GM12873 (cell line): ENCODE results near the gene ANKRD33B.

Experiments used
- CTCF ChIP-seq: IDR thresholded peaks from 2 replicates; pipeline ENCODE4 v1.5.1; 2012; ENCODE audit warnings: low read depth, mild to moderate bottlenecking, moderate library complexity, low read length, control low read depth; ENCODE audit not compliant: insufficient read depth; ENCODE audit errors: missing control alignments

The ANKRD33B gene

DNA sequence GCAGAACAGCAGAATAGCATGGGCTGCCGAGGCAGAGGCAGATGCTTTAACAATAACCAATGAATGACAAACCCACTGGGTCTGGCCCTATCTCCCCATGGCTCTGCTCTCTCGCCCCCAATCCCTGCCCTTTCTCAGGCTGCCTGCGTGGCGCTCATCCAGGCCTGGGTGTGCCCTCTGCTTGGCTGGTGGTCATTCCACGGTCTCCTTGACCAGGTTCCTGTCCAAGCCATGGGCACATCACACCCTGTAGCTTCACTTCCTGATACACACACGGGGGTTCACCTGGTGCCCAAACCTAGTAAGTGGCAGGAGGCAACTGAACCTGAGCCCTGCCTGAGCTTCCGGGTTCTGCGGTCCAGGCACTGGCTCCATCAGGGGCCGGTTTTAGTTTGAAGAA lies 109.5 kb downstream of the ANKRD33B start:
- no peak for TF ChIP-seq CTCF

DNA sequence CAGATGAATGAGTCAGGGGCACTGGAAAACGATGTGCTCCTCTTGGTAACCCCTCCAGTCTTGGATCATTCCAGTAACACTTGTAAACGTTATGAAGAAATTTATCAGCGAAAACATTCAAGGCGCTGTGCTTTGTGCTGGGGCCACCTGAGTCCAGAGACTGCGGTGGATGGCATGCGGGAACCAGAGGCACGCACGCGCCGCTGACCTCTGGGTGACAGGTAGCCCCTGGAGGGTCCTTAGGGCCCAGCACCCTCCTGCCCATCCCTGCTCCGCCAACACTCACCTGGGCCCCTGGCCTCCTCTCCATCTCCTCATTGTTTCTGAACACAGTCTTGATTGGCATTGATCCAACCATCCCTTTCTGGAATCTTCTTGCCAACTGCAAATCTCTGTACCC lies 110.2 kb downstream of the ANKRD33B start:
- TF ChIP-seq CTCF, result no peak

GRCh38 chr5:10674582-10674981 lies 110.7 kb downstream of the ANKRD33B start:
- TF ChIP-seq CTCF, result no peak

DNA sequence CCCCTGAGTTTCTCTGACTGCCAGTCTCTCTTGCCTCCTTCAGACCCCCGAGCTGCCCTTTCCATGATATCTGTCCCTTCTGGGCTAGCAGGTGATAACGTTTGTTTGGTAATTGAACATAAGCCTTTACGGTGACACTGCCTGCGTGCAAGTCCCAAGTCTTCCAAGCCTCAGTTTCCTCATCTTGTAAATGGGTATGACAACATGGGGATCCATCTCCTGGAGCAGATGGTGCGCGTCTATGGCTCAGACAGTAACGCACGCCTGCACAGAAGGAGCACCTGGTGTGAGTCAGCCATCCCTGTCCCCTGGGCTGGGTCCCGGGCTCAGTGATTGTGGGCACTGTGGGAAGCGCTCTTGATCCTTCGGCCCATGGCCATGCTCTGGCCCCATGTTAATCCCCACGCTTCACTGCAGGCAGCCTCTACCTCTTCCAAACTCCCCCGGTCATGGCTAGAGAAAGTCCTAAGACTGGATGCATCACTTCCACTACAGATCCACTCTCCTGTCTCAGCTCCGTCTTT lies 111.4 kb downstream of the ANKRD33B start:
- no peak for TF ChIP-seq CTCF

DNA sequence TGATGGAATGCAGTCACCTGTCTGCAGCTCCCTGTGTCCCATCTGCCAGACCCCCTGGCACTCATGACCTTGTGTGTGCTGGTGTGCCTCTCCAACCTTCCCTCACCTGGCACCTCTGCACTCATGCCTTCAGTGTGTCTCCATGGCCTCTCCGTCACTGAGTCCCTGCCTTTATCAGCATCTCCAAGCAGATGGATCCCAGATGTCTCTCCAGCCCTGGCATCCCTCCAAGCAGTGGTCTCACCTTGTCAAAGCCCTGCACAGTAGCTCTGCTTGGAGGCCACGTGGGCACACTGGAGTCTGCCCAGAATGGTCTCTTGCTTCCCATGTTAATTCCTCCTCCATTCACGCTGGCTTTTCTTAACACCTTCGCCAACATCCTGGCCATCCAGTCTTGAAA lies 112.4 kb downstream of the ANKRD33B start:
- no peak for TF ChIP-seq CTCF

GRCh38 chr5:10676946-10677345 lies 113.1 kb downstream of the ANKRD33B start:
- TF ChIP-seq CTCF, result no peak

DNA sequence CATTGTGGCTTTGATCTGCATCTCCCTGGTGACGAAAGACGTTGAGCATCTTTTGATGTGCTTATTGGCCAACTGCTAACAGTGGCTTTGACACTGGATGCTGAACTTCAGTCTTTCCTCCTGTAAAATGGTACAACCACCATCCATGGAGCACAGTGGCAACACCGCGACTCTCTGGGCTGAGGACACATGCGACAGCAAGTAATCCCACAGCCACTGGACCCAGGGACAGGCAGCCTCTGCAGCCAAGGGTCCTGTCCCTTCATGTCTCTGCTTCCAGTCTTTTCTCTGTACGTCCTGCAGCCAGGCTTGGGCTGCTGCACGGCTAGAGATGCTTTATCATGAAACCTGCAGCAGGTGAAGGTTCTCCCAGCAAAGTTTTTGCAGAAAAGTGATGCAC lies 113.7 kb downstream of the ANKRD33B start:
- no peak for TF ChIP-seq CTCF
